HepG2 (cell line): ENCODE measurements around the gene FYB2. TPM values are rescaled to one million over a fixed set of nuclear protein-coding genes. Genes with fewer than 3 reads are reported as not detected.

ENCODE experiments used
- CBX5 ChIP-seq: sonication (generic); formaldehyde crosslinking; IDR thresholded peaks from 2 replicates; pipeline ENCODE4 v1.4.0; 2020; ENCODE audit warnings: missing genetic modification reagents, borderline replicate concordance
- FOXP1 ChIP-seq, 2 experiments: fragments of 450-650 bp in 1 of 2; IDR thresholded peaks; 2 replicates each; pipeline ENCODE4 v1.6.1; 2017 to 2018; ENCODE audit warnings: antibody characterized with exemption in 1 of 2
- HHEX ChIP-seq: IDR thresholded peaks from 2 replicates; pipeline ENCODE4 v1.6.1; 2016; ENCODE audit warnings: control low read depth
- IRF2 ChIP-seq: IDR thresholded peaks from 2 replicates; pipeline ENCODE4 v1.6.1; 2018; ENCODE audit warnings: missing genetic modification reagents, missing compliant biosample characterization
- KAT8 ChIP-seq: IDR thresholded peaks from 2 replicates; pipeline ENCODE4 v1.6.1; 2016; ENCODE audit warnings: missing genetic modification reagents, missing compliant biosample characterization
- MED13 ChIP-seq: sonication (generic); formaldehyde crosslinking; IDR thresholded peaks from 2 replicates; pipeline ENCODE4 v1.5.0; 2020; ENCODE audit warnings: missing genetic modification reagents
- NCOA5 ChIP-seq: sonication (generic); formaldehyde crosslinking; IDR thresholded peaks from 2 replicates; pipeline ENCODE4 v1.4.0; 2020; ENCODE audit warnings: missing genetic modification reagents
- NCOR1 ChIP-seq: fragments of 200-600 bp; sonication (generic); IDR thresholded peaks from 2 replicates; pipeline ENCODE4 v1.7.0; 2017; ENCODE audit warnings: antibody characterized with exemption, low read length, borderline replicate concordance
- NFRKB ChIP-seq: fragments of 450-650 bp; IDR thresholded peaks from 2 replicates; pipeline ENCODE4 v1.6.1; 2017
- NR1H2 ChIP-seq: sonication (generic); formaldehyde crosslinking; IDR thresholded peaks from 2 replicates; pipeline ENCODE4 v1.8.1; 2022; ENCODE audit warnings: low read depth, missing genetic modification reagents, borderline replicate concordance
- NR3C1 ChIP-seq: sonication (generic); formaldehyde crosslinking; IDR thresholded peaks from 2 replicates; pipeline ENCODE4 v1.4.0; 2020; ENCODE audit warnings: missing genetic modification reagents
- ONECUT2 ChIP-seq: sonication (generic); formaldehyde crosslinking; IDR thresholded peaks from 2 replicates; pipeline ENCODE4 v1.4.0; 2020; ENCODE audit warnings: missing genetic modification reagents
- PCBP2 ChIP-seq: fragments of 200-400 bp; formaldehyde crosslinking; optimal IDR thresholded peaks from 2 replicates; pipeline ENCODE3; 2018; ENCODE audit warnings: low read length, low read depth; ENCODE audit not compliant: poor library complexity, severe bottlenecking
- PRMT3 ChIP-seq: sonication (generic); formaldehyde crosslinking; IDR thresholded peaks from 2 replicates; pipeline ENCODE4 v1.8.1; 2022; ENCODE audit warnings: low read depth, mild to moderate bottlenecking, moderate library complexity, missing genetic modification reagents, borderline replicate concordance
- SALL2 ChIP-seq: sonication (generic); formaldehyde crosslinking; IDR thresholded peaks from 2 replicates; pipeline ENCODE4 v1.8.1; 2023; ENCODE audit warnings: mild to moderate bottlenecking, missing genetic modification reagents, inconsistent platforms
- SNAPC2 ChIP-seq: sonication (generic); formaldehyde crosslinking; IDR thresholded peaks from 2 replicates; pipeline ENCODE4 v1.8.1; 2022; ENCODE audit warnings: mild to moderate bottlenecking, missing genetic modification reagents
- SP1 ChIP-seq, 2 experiments: fragments of 450-650 bp in 1 of 2; sonication (generic) in 1 of 2; formaldehyde crosslinking in 1 of 2; IDR thresholded peaks; 2 replicates each; pipeline versions ENCODE4 v1.4.0 to v1.6.1; 2016 to 2020; ENCODE audit warnings: missing genetic modification reagents in 1 of 2
- TBP ChIP-seq: sonication (generic); formaldehyde crosslinking; IDR thresholded peaks from 2 replicates; pipeline ENCODE4 v1.5.0; 2020; ENCODE audit warnings: missing genetic modification reagents
- TSC22D2 ChIP-seq: sonication (generic); formaldehyde crosslinking; IDR thresholded peaks from 2 replicates; pipeline ENCODE4 v1.5.1; 2020; ENCODE audit warnings: missing genetic modification reagents, mild to moderate bottlenecking, borderline replicate concordance
- ZC3H4 ChIP-seq: sonication (generic); formaldehyde crosslinking; IDR thresholded peaks from 2 replicates; pipeline ENCODE4 v1.4.0; 2020; ENCODE audit warnings: missing genetic modification reagents, borderline replicate concordance
- ZFP1 ChIP-seq: IDR thresholded peaks from 2 replicates; pipeline ENCODE4 v1.6.1; 2016
- ZFX ChIP-seq: sonication (generic); formaldehyde crosslinking; IDR thresholded peaks from 2 replicates; pipeline ENCODE4 v1.4.0; 2020; ENCODE audit warnings: mild to moderate bottlenecking, low read depth, missing genetic modification reagents, moderate library complexity
- ZKSCAN5 ChIP-seq: sonication (generic); formaldehyde crosslinking; IDR thresholded peaks from 2 replicates; pipeline ENCODE4 v1.5.1; 2020; ENCODE audit warnings: mild to moderate bottlenecking, missing genetic modification reagents
- ZMAT3 ChIP-seq: sonication (generic); formaldehyde crosslinking; conservative IDR thresholded peaks from 2 replicates; pipeline ENCODE4 v1.7.0; 2021; ENCODE audit warnings: missing genetic modification reagents
- ZMYM4 ChIP-seq: sonication (generic); formaldehyde crosslinking; IDR thresholded peaks from 2 replicates; pipeline ENCODE4 v1.8.1; 2023; ENCODE audit warnings: mild to moderate bottlenecking, missing genetic modification reagents
- ZNF124 ChIP-seq: sonication (generic); formaldehyde crosslinking; IDR thresholded peaks from 2 replicates; pipeline ENCODE4 v1.4.0; 2020; ENCODE audit warnings: missing genetic modification reagents
- ZNF253 ChIP-seq: sonication (generic); formaldehyde crosslinking; IDR thresholded peaks from 2 replicates; pipeline ENCODE4 v1.8.0; 2022; ENCODE audit warnings: mild to moderate bottlenecking, missing genetic modification reagents, borderline replicate concordance
- ZNF30 ChIP-seq: sonication (generic); formaldehyde crosslinking; IDR thresholded peaks from 2 replicates; pipeline ENCODE4 v1.5.0; 2020; ENCODE audit warnings: mild to moderate bottlenecking, missing genetic modification reagents
- ZNF333 ChIP-seq: sonication (generic); formaldehyde crosslinking; IDR thresholded peaks from 2 replicates; pipeline ENCODE4 v1.4.0; 2020; ENCODE audit warnings: mild to moderate bottlenecking, missing genetic modification reagents, borderline replicate concordance
- ZNF550 ChIP-seq: sonication (generic); formaldehyde crosslinking; IDR thresholded peaks from 2 replicates; pipeline ENCODE4 v1.4.0; 2020; ENCODE audit warnings: mild to moderate bottlenecking, missing genetic modification reagents, borderline replicate concordance
- ZNF660 ChIP-seq: sonication (generic); formaldehyde crosslinking; IDR thresholded peaks from 2 replicates; pipeline ENCODE4 v1.5.1; 2020; ENCODE audit warnings: mild to moderate bottlenecking, low read depth, missing genetic modification reagents, borderline replicate concordance
- ZSCAN31 ChIP-seq: sonication (generic); formaldehyde crosslinking; IDR thresholded peaks from 2 replicates; pipeline ENCODE4 v1.5.0; 2020; ENCODE audit warnings: low read depth, mild to moderate bottlenecking, missing genetic modification reagents
- polyA plus RNA-seq, 8 experiments: library from polyadenylated mRNA; depleted of rRNA in 3 of 8; stranded (reverse) in 7 of 8; unstranded in 1 of 8; fragments of >200 nt; fragmentation: Illumina TruSeq in 4 of 8; extraction: Trizol in 4 of 8; gene quantifications; 2 replicates each; pipeline versions ENCODE4 v1.2.1 to v1.2.3, GENCODE V29; 2011 to 2016; ENCODE audit warnings: low read depth in 4 of 8, missing spikeins in 1 of 8, mixed read lengths in 1 of 8; ENCODE audit not compliant: insufficient read depth in 1 of 8
- total RNA-seq, 5 experiments: library from RNA; depleted of rRNA; stranded (reverse); fragments of >200 nt; fragmentation: Illumina TruSeq; extraction: Trizol; gene quantifications; 2 replicates each; pipeline ENCODE4 v1.2.3, GENCODE V29; 2016; ENCODE audit warnings: low read depth in 1 of 5
- TF ChIP-seq, protein P1 (sequence below): sonication (generic); formaldehyde crosslinking; IDR thresholded peaks from 2 replicates; pipeline ENCODE4 v1.5.0; 2020; ENCODE audit warnings: missing genetic modification reagents
- TF ChIP-seq, protein P2 (sequence below): sonication (generic); formaldehyde crosslinking; IDR thresholded peaks from 2 replicates; pipeline ENCODE4 v1.5.0; 2020; ENCODE audit warnings: mild to moderate bottlenecking, missing genetic modification reagents

FYB2 gene
- total and polyA plus RNA-seq, 2 of the 13 experiments (the other 11 are each of a cell fraction or from before 2014, with no cell fraction given) = 1.2 to 2.7 TPM

DNA sequence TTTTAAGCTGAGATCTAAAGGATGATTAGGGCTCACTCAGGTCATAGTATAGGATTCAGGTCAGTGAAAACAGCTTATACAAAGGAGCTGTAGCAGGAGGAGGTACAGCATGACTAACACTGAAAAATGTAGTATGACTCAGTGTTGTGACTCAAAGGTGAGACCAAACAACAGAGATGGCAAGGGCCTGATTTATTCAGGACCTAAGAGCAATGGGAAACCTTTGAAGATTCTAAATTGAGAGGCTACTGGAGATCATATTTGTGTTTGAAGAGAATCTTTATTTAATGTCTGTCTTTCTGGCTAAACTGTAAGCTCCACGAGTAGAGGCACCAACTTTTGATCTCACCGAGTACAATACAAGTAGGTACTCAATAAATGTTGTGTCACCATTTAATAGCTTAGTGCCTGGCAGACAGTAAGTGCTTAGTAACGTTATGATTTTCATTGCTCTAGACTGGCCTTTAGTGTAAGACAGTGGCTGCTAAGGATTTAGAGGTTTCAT is 130.6 kb downstream of the FYB2 start (continued):
- no peak for TF ChIP-seq ZMYM4 (CRISPR knock-in tag)
- TF ChIP-seq NCOA5 (CRISPR knock-in tag) = no peak
- TF ChIP-seq ZNF124 = no peak
- no peak for TF ChIP-seq ZSCAN31
- no peak for TF ChIP-seq ZFX (CRISPR knock-in tag)
- TF ChIP-seq TSC22D2 (CRISPR knock-in tag) = no peak
- no peak for TF ChIP-seq ZFP1 (CRISPR knock-in tag)
- TF ChIP-seq ZNF30 (CRISPR knock-in tag) = no peak
- no peak for TF ChIP-seq ZNF333
- peak; percentile 34; the same call in 1 of the 2 replicates for TF ChIP-seq FOXP1 (IDR thresholded peaks at IDR 0.05)
- TF ChIP-seq FOXP1 (CRISPR knock-in tag; IDR thresholded peaks at IDR 0.05) = peak; percentile 93
- TF ChIP-seq, protein P1, sequence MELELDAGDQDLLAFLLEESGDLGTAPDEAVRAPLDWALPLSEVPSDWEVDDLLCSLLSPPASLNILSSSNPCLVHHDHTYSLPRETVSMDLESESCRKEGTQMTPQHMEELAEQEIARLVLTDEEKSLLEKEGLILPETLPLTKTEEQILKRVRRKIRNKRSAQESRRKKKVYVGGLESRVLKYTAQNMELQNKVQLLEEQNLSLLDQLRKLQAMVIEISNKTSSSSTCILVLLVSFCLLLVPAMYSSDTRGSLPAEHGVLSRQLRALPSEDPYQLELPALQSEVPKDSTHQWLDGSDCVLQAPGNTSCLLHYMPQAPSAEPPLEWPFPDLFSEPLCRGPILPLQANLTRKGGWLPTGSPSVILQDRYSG = no peak
- TF ChIP-seq KAT8 = peak; percentile 41; the same call in 1 of the 2 replicates
- TF ChIP-seq, protein P2, sequence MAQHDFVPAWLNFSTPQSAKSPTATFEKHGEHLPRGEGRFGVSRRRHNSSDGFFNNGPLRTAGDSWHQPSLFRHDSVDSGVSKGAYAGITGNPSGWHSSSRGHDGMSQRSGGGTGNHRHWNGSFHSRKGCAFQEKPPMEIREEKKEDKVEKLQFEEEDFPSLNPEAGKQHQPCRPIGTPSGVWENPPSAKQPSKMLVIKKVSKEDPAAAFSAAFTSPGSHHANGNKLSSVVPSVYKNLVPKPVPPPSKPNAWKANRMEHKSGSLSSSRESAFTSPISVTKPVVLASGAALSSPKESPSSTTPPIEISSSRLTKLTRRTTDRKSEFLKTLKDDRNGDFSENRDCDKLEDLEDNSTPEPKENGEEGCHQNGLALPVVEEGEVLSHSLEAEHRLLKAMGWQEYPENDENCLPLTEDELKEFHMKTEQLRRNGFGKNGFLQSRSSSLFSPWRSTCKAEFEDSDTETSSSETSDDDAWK (CRISPR knock-in tag) = no peak
- TF ChIP-seq ZNF253 (CRISPR knock-in tag) = no peak
- TF ChIP-seq ZNF660 (CRISPR knock-in tag) = no peak
- no peak for TF ChIP-seq SNAPC2
- TF ChIP-seq CBX5 (CRISPR knock-in tag) = no peak
- TF ChIP-seq MED13 = no peak
- no peak for TF ChIP-seq NR1H2 (CRISPR knock-in tag)
- no peak for TF ChIP-seq ZKSCAN5 (CRISPR knock-in tag)
- no peak for TF ChIP-seq PRMT3
- no peak for TF ChIP-seq SP1 (IDR thresholded peaks at IDR 0.05)
- no peak for TF ChIP-seq SP1 (CRISPR knock-in tag; IDR thresholded peaks at IDR 0.05)
- TF ChIP-seq NR3C1 (CRISPR knock-in tag) = no peak
- no peak for TF ChIP-seq PCBP2
- no peak for TF ChIP-seq ONECUT2 (CRISPR knock-in tag)
- no peak for TF ChIP-seq NFRKB
- TF ChIP-seq IRF2 (CRISPR knock-in tag) = no peak
- no peak for TF ChIP-seq HHEX
- peak; percentile 53; the same call in 1 of the 2 replicates for TF ChIP-seq NCOR1
- no peak for TF ChIP-seq ZMAT3 (CRISPR knock-in tag)
- TF ChIP-seq ZNF550 = no peak
- no peak for TF ChIP-seq SALL2
- TF ChIP-seq TBP (CRISPR knock-in tag) = no peak
- no peak for TF ChIP-seq ZC3H4 (CRISPR knock-in tag)
